Measurements from ENCODE around the gene FNBP1. TPM values are rescaled to one million over a fixed set of nuclear protein-coding genes. Genes with fewer than 3 reads are reported as not detected.

FNBP1 gene
- total RNA-seq, 1 donor from 2014 or later, result 63.5 TPM

GRCh38 chr9:130003943-130004552, 38.9 kb downstream of the FNBP1 start:
- no peak for FAIRE-seq

GRCh38 chr9:130002320-130002719, 40.7 kb downstream of the FNBP1 start:
- H3K27ac Mint-ChIP-seq (ENCODE audit: unreplicated experiment), result no peak overlapping the region
- H3K27me3 Mint-ChIP-seq (ENCODE audit: low read depth, unreplicated experiment), result no peaks in the 10 kb centered on the region
- no peaks in the 10 kb centered on the region for H3K4me1 ChIP-seq (ENCODE audit: insufficient read depth, low read length)
- no peak overlapping the region for H3K27ac ChIP-seq (ENCODE audit: low read depth, low read length)
- no peak overlapping the region for H2AFZ ChIP-seq (ENCODE audit: low read depth, low read length)
- TF ChIP-seq CTCF (IDR thresholded peaks at IDR 0.05; ENCODE audit: insufficient read depth, low read depth, low read length) (no peak), EZH2 (IDR thresholded peaks at IDR 0.05; ENCODE audit: insufficient read depth, low read length) (no peak)
- H3K9me3 Mint-ChIP-seq (ENCODE audit: unreplicated experiment), result no peaks in the 10 kb centered on the region
- peaks cover 6% of the 10 kb centered on the region for H3K36me3 Mint-ChIP-seq (ENCODE audit: low read depth, unreplicated experiment)
- H3K4me1 Mint-ChIP-seq (ENCODE audit: low read depth, unreplicated experiment), result peaks cover 3% of the 10 kb centered on the region
- no peaks in the 10 kb centered on the region for H3K36me3 ChIP-seq (ENCODE audit: insufficient read depth, low read length)
- H3K4me3 ChIP-seq (ENCODE audit: insufficient read depth, low read depth, low read length), result no peak overlapping the region
- H3K79me2 ChIP-seq (ENCODE audit: insufficient read depth, low read length), result no peaks in the 10 kb centered on the region
- no peak for FAIRE-seq
- H3K9me3 ChIP-seq (ENCODE audit: insufficient read depth, low read depth, low read length), result no peaks in the 10 kb centered on the region
- no peak overlapping the region for H3K4me2 ChIP-seq (ENCODE audit: low read length)
- no peak overlapping the region for H3K4me3 Mint-ChIP-seq (ENCODE audit: unreplicated experiment)
- H3K9ac ChIP-seq (ENCODE audit: low read length), result no peak overlapping the region
- H4K20me1 ChIP-seq (ENCODE audit: insufficient read depth, low read length), result no peaks in the 10 kb centered on the region
- DNase-seq (ENCODE audit: low read depth), result no peak
- H3K27me3 ChIP-seq (ENCODE audit: insufficient read depth, low read length), result no peaks in the 10 kb centered on the region

More at GRCh38 chr9:130003943-130004552, 38.9 kb downstream of the FNBP1 start:
- Histone ChIP-seq H2AFZ (ENCODE audit: low read depth, low read length) (no peak overlapping the region), H3K9ac (ENCODE audit: low read length) (no peak overlapping the region), H3K36me3 (ENCODE audit: insufficient read depth, low read length) (no peaks in the 10 kb centered on the region), H3K4me1 (ENCODE audit: insufficient read depth, low read length) (no peaks in the 10 kb centered on the region), H3K4me2 (ENCODE audit: low read length) (no peak overlapping the region), H3K4me3 (ENCODE audit: insufficient read depth, low read depth, low read length) (no peak overlapping the region), H3K27ac (ENCODE audit: low read depth, low read length) (no peak overlapping the region), H3K79me2 (ENCODE audit: insufficient read depth, low read length) (no peaks in the 10 kb centered on the region), H3K27me3 (ENCODE audit: insufficient read depth, low read length) (no peaks in the 10 kb centered on the region), H4K20me1 (ENCODE audit: insufficient read depth, low read length) (peaks cover 5% of the 10 kb centered on the region), H3K9me3 (ENCODE audit: insufficient read depth, low read depth, low read length) (no peaks in the 10 kb centered on the region)
- Mint-ChIP-seq H3K4me1 (ENCODE audit: low read depth, unreplicated experiment) (no peaks in the 10 kb centered on the region), H3K36me3 (ENCODE audit: low read depth, unreplicated experiment) (peaks cover 6% of the 10 kb centered on the region), H3K9me3 (ENCODE audit: unreplicated experiment) (no peaks in the 10 kb centered on the region), H3K27ac (ENCODE audit: unreplicated experiment) (no peak overlapping the region), H3K27me3 (ENCODE audit: low read depth, unreplicated experiment) (no peaks in the 10 kb centered on the region), H3K4me3 (ENCODE audit: unreplicated experiment) (no peak overlapping the region)
- DNase-seq (ENCODE audit: low read depth), result no peak
- TF ChIP-seq CTCF (IDR thresholded peaks at IDR 0.05; ENCODE audit: insufficient read depth, low read depth, low read length), result no peak
- no peak for TF ChIP-seq EZH2 (IDR thresholded peaks at IDR 0.05; ENCODE audit: insufficient read depth, low read length)

- DNase-seq (ENCODE audit: low read depth) (no peak), FAIRE-seq (no peak)
- H3K79me2 ChIP-seq (ENCODE audit: insufficient read depth, low read length), result no peaks in the 10 kb centered on the region
- H3K36me3 ChIP-seq (ENCODE audit: insufficient read depth, low read length), result no peaks in the 10 kb centered on the region
- H3K9me3 ChIP-seq (ENCODE audit: insufficient read depth, low read depth, low read length), result no peaks in the 10 kb centered on the region
- no peak overlapping the region for H3K4me2 ChIP-seq (ENCODE audit: low read length)
- H3K27ac ChIP-seq (ENCODE audit: low read depth, low read length), result no peak overlapping the region
- Mint-ChIP-seq H3K36me3 (ENCODE audit: low read depth, unreplicated experiment) (peaks cover 6% of the 10 kb centered on the region), H3K9me3 (ENCODE audit: unreplicated experiment) (no peaks in the 10 kb centered on the region), H3K27ac (ENCODE audit: unreplicated experiment) (no peak overlapping the region), H3K27me3 (ENCODE audit: low read depth, unreplicated experiment) (no peaks in the 10 kb centered on the region), H3K4me1 (ENCODE audit: low read depth, unreplicated experiment) (peaks cover 3% of the 10 kb centered on the region), H3K4me3 (ENCODE audit: unreplicated experiment) (no peak overlapping the region)
- H3K9ac ChIP-seq (ENCODE audit: low read length), result no peak overlapping the region
- H3K4me1 ChIP-seq (ENCODE audit: insufficient read depth, low read length), result no peaks in the 10 kb centered on the region
- TF ChIP-seq EZH2 (IDR thresholded peaks at IDR 0.05; ENCODE audit: insufficient read depth, low read length) (no peak), CTCF (IDR thresholded peaks at IDR 0.05; ENCODE audit: insufficient read depth, low read depth, low read length) (no peak)
- no peaks in the 10 kb centered on the region for H3K27me3 ChIP-seq (ENCODE audit: insufficient read depth, low read length)
- no peak overlapping the region for H3K4me3 ChIP-seq (ENCODE audit: insufficient read depth, low read depth, low read length)
- no peaks in the 10 kb centered on the region for H4K20me1 ChIP-seq (ENCODE audit: insufficient read depth, low read length)
- no peak overlapping the region for H2AFZ ChIP-seq (ENCODE audit: low read depth, low read length)
These were observed 41.8 kb downstream of the FNBP1 start for GRCh38 chr9:130001190-130001589.
